Naive thymus-derived CD4-positive, alpha-beta T cell (primary cell): Measurements from ENCODE around the gene GOLM1. TPM values are rescaled to one million over a fixed set of nuclear protein-coding genes. Genes with fewer than 3 reads are reported as not detected.

ENCODE experiments used
- ATAC-seq: fragments of 150-1000 bp; cut with Tn5 transposase; 2 replicates; pipeline ENCODE4 v1.10.0; 2021; ENCODE audit warnings: mild to moderate bottlenecking, moderate library complexity
- CTCF ChIA-PET: fragments of 350-600 bp; sonication (Branson Sonifier 250); formaldehyde crosslinking; loops from one replicate; lab custom pipeline; 2021; ENCODE audit warnings: antibody characterized with exemption; lab: Charles Lee
- POLR2A ChIA-PET: fragments of 350-600 bp; sonication (Branson Sonifier 250); formaldehyde crosslinking; loops from one replicate; lab custom pipeline; 2021; ENCODE audit warnings: antibody characterized with exemption, inconsistent platforms; lab: Charles Lee
- DNase-seq, 9 donors: peaks; one replicate each; pipeline versions ENCODE4 v3.0.0 to v3.0.0-alpha.2; 2020 to 2022; ENCODE audit warnings: mixed read lengths in 1 of 9
- H3K27ac ChIP-seq: one replicate; pipeline ENCODE4 v1.7.0; 2013; ENCODE audit warnings: mild to moderate bottlenecking, low read depth, low read length, moderate library complexity
- H3K27me3 ChIP-seq, 2 donors: one replicate each; pipeline ENCODE4 v1.7.0; 2013; ENCODE audit warnings: low read length in 2 of 2, mild to moderate bottlenecking in 2 of 2, moderate library complexity in 2 of 2; ENCODE audit not compliant: control insufficient read depth in 2 of 2, insufficient read depth in 2 of 2
- H3K36me3 ChIP-seq, 3 experiments: 1 replicate in 2 of 3; 2 replicates in 1 of 3; pipeline ENCODE4 v1.7.0; 2013; ENCODE audit warnings: low read length in 3 of 3, mild to moderate bottlenecking in 3 of 3, moderate library complexity in 1 of 3; ENCODE audit not compliant: insufficient read depth in 3 of 3, control insufficient read depth in 2 of 3
- H3K4me1 ChIP-seq, 2 donors: one replicate each; pipeline ENCODE4 v1.7.0; 2013; ENCODE audit warnings: low read length in 2 of 2, mild to moderate bottlenecking in 2 of 2, moderate library complexity in 1 of 2; ENCODE audit not compliant: control insufficient read depth in 2 of 2, insufficient read depth in 2 of 2
- H3K4me3 ChIP-seq: 2 replicates; pipeline ENCODE4 v1.7.0; 2013; ENCODE audit warnings: mild to moderate bottlenecking, low read length
- H3K9me3 ChIP-seq, 3 experiments: 1 replicate in 2 of 3; 2 replicates in 1 of 3; pipeline ENCODE4 v1.7.0; 2013; ENCODE audit warnings: low read length in 3 of 3; ENCODE audit not compliant: control insufficient read depth in 2 of 3
- H3K27ac Mint-ChIP-seq, 9 donors: one replicate each; pipeline ENCODE4 v1.8.0; 2020 to 2022; ENCODE audit warnings: mixed read lengths in 9 of 9, mild to moderate bottlenecking in 8 of 9, moderate library complexity in 5 of 9, inconsistent platforms in 2 of 9
- H3K27me3 Mint-ChIP-seq, 5 donors: one replicate each; pipeline ENCODE4 v1.8.0; 2021 to 2022; ENCODE audit warnings: mixed read lengths in 5 of 5, mild to moderate bottlenecking in 1 of 5
- H3K36me3 Mint-ChIP-seq, 5 donors: one replicate each; pipeline ENCODE4 v1.8.0; 2020 to 2022; ENCODE audit warnings: mixed read lengths in 5 of 5, mild to moderate bottlenecking in 3 of 5, inconsistent platforms in 1 of 5
- H3K4me1 Mint-ChIP-seq, 7 donors: one replicate each; pipeline ENCODE4 v1.8.0; 2020 to 2022; ENCODE audit warnings: mixed read lengths in 7 of 7, mild to moderate bottlenecking in 3 of 7, inconsistent platforms in 1 of 7
- H3K4me3 Mint-ChIP-seq, 10 donors: one replicate each; pipeline ENCODE4 v1.8.0; 2020 to 2022; ENCODE audit warnings: mild to moderate bottlenecking in 10 of 10, mixed read lengths in 10 of 10, moderate library complexity in 6 of 10, inconsistent platforms in 2 of 10
- H3K9me3 Mint-ChIP-seq, 11 donors: one replicate each; pipeline ENCODE4 v1.8.0; 2020 to 2022; ENCODE audit warnings: mixed read lengths in 11 of 11, mild to moderate bottlenecking in 4 of 11, inconsistent platforms in 1 of 11, moderate library complexity in 1 of 11
- intact Hi-C, 2 donors: fragments of 100-400 bp; cut with micrococcal nuclease; formaldehyde crosslinking; loops; one replicate each; pipeline ENCODE4 v1.15.1; 2023
- polyA plus RNA-seq, 2 donors: library from polyadenylated mRNA; unstranded; fragments of 300-500 nt; fragmentation: Illumina TruSeq; gene quantifications; one replicate each; pipeline ENCODE4 v1.2.3, GENCODE V29; 2021
- total RNA-seq, 6 experiments: library from RNA in 5 of 6; stranded (reverse) in 5 of 6; gene quantifications; 1 replicate in 5 of 6; 2 replicates in 1 of 6; pipeline ENCODE4 v1.2.3 and lab custom pipeline; 2021 to 2026

GOLM1 gene
- total and polyA plus RNA-seq, 7 experiments from 2014 or later: 0.13 to 4.3 (median 1.2) TPM; not detected in 1

- DNase-seq: no peak
- intact Hi-C loops: no loop called here
- ChIA-PET POLR2A (no interaction called here), CTCF (no interaction called here)
- H3K4me1 ChIP-seq: no peaks in the 10 kb centered on the region
- no peak overlapping the region for H3K27ac ChIP-seq
- Mint-ChIP-seq H3K27ac (no peak overlapping the region), H3K27me3 (peaks cover 0 to 8% (median 0%) of the 10 kb centered on the region in 5 donors), H3K36me3 (no peaks in the 10 kb centered on the region), H3K4me1 (no peaks in the 10 kb centered on the region), H3K9me3 (peaks cover 0 to 2% (median 0%) of the 10 kb centered on the region in 11 donors), H3K4me3 (no peak overlapping the region)
- H3K9me3 ChIP-seq: no peaks in the 10 kb centered on the region
- no peaks in the 10 kb centered on the region for H3K27me3 ChIP-seq
- no peak overlapping the region for H3K4me3 ChIP-seq
- no peaks in the 10 kb centered on the region for H3K36me3 ChIP-seq
- no peak for ATAC-seq
Observed at GRCh38 chr9:86134361-86134760, 35.0 kb upstream of the GOLM1 start.

DNA sequence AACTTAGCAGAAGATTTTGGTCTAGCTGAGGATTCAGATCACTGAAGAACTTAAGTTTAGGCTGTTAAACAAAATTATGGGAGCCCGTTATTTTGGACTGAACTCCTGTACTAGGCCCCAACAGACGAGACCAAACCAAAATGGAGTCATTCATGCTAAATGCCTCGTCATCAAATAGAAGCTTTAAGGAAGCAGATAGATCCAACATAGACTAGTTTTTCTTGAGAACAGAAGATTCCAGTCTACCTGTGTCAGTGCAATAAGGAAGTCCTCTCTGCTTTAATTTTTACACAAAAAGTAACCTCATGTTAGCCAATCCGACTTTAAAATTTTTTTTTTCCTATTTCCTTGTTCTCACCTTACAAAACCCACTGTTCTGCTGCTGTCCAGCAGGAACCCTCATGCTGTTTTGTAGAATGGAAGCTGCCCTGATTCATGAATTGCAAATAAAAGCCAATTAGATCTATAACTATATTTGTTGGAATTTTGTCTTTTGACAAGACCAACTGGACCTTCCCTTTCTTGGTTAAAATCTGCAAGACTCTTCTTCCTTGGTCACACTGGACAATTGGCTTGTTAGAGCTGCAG lies 29.0 kb upstream of the GOLM1 start:
- Histone ChIP-seq H3K4me1 (no peaks in the 10 kb centered on the region), H3K27me3 (no peaks in the 10 kb centered on the region), H3K4me3 (no peak overlapping the region), H3K9me3 (no peaks in the 10 kb centered on the region), H3K27ac (no peak overlapping the region), H3K36me3 (no peaks in the 10 kb centered on the region)
- H3K27me3 Mint-ChIP-seq: peaks cover 0 to 5% (median 0%) of the 10 kb centered on the region in 5 donors
- intact Hi-C loops: no loop called here
- no peak for DNase-seq
- H3K4me3 Mint-ChIP-seq: no peak overlapping the region
- H3K27ac Mint-ChIP-seq: no peak overlapping the region
- no peaks in the 10 kb centered on the region for H3K4me1 Mint-ChIP-seq
- peaks cover 0 to 2% (median 0%) of the 10 kb centered on the region in 11 donors for H3K9me3 Mint-ChIP-seq
- H3K36me3 Mint-ChIP-seq: no peaks in the 10 kb centered on the region
- ChIA-PET CTCF (no interaction called here), POLR2A (no interaction called here)
- no peak for ATAC-seq

- no peaks in the 10 kb centered on the region for H3K4me1 ChIP-seq
- ChIA-PET POLR2A (no interaction called here), CTCF (no interaction called here)
- ATAC-seq (no peak), DNase-seq (no peak)
- Mint-ChIP-seq H3K4me3 (no peak overlapping the region), H3K4me1 (no peaks in the 10 kb centered on the region), H3K36me3 (peaks cover 0 to 4% (median 0%) of the 10 kb centered on the region in 5 donors), H3K9me3 (peaks cover 0 to under 1% (median 0%) of the 10 kb centered on the region in 11 donors), H3K27ac (no peak overlapping the region), H3K27me3 (peaks cover 0 to 10% (median 0%) of the 10 kb centered on the region in 5 donors)
- intact Hi-C loops: no loop called here
- H3K4me3 ChIP-seq: no peak overlapping the region
- no peaks in the 10 kb centered on the region for H3K9me3 ChIP-seq
- no peak overlapping the region for H3K27ac ChIP-seq
- H3K36me3 ChIP-seq: no peaks in the 10 kb centered on the region
- no peaks in the 10 kb centered on the region for H3K27me3 ChIP-seq
Observed at GRCh38 chr9:86126998-86127972, 27.9 kb upstream of the GOLM1 start.

DNA sequence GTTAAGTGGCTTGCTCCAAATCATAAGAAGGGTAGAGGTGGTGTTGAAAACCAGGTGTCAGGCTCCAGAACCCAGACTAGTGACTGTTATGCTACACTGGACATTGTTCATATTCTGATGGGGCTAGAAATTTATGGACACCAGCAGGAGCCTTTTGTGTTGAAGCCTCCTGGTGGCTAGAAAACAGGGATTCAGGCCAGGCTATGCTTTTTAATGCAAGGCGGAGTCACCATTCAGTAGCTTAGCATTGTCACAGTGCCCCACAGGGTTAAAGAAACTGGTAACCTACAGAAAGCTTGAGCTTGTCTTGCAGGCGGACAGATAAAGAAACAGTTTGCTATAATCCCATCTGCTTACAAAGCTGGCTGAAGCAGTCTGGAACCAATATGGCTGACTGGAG lies 23.0 kb upstream of the GOLM1 start:
- Histone ChIP-seq H3K4me1 (no peaks in the 10 kb centered on the region), H3K9me3 (no peaks in the 10 kb centered on the region), H3K36me3 (no peaks in the 10 kb centered on the region), H3K27me3 (no peaks in the 10 kb centered on the region), H3K4me3 (no peak overlapping the region), H3K27ac (no peak overlapping the region)
- ChIA-PET CTCF (no interaction called here), POLR2A (no interaction called here)
- Mint-ChIP-seq H3K36me3 (peaks cover 0 to 4% (median 0%) of the 10 kb centered on the region in 5 donors), H3K4me1 (no peaks in the 10 kb centered on the region), H3K27me3 (peaks cover 0 to 10% (median 4%) of the 10 kb centered on the region in 5 donors), H3K4me3 (no peak overlapping the region), H3K9me3 (no peaks in the 10 kb centered on the region), H3K27ac (no peak overlapping the region)
- intact Hi-C loops: no loop called here
- ATAC-seq (no peak), DNase-seq (no peak)

- intact Hi-C loops: no loop called here
- peaks cover 0 to 4% (median 0%) of the 10 kb centered on the region in 5 donors for H3K36me3 Mint-ChIP-seq
- no peak overlapping the region for H3K27ac ChIP-seq
- H3K9me3 Mint-ChIP-seq: peaks cover 0 to 2% (median 0%) of the 10 kb centered on the region in 11 donors
- H3K36me3 ChIP-seq: no peaks in the 10 kb centered on the region
- no peak overlapping the region for H3K4me3 ChIP-seq
- ATAC-seq (no peak), DNase-seq (no peak)
- H3K27ac Mint-ChIP-seq: no peak overlapping the region
- no peak overlapping the region for H3K4me3 Mint-ChIP-seq
- ChIA-PET CTCF (no interaction called here), POLR2A (no interaction called here)
- H3K9me3 ChIP-seq: no peaks in the 10 kb centered on the region
- H3K4me1 Mint-ChIP-seq: no peaks in the 10 kb centered on the region
- H3K27me3 ChIP-seq: no peaks in the 10 kb centered on the region
- no peaks in the 10 kb centered on the region for H3K4me1 ChIP-seq
- H3K27me3 Mint-ChIP-seq: peaks cover 0 to 17% (median 10%) of the 10 kb centered on the region in 5 donors
Observed at GRCh38 chr9:86119457-86119856, 20.1 kb upstream of the GOLM1 start.

DNA sequence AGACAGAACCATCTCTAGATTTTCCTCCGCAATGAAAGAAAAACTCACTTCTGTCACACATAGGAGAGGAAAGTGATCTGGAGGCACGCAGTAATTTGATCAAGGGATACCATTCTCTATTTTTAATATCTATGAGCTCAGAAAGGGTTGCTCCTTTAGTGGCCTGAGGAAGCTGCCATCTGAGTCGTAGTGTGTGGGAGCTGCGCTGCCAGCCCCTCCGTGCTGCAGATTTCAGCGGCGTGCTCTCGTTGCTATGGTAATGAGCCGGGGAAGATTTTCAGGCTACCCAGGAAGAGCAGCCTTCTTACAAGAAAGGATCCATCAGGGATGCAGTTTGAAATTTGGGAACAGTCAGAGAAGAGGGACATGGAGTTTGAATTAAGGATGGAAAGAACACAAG lies 17.1 kb upstream of the GOLM1 start:
- Mint-ChIP-seq H3K36me3 (no peaks in the 10 kb centered on the region), H3K27me3 (peaks cover 0 to 17% (median 12%) of the 10 kb centered on the region in 5 donors), H3K9me3 (peaks cover 0 to 3% (median 0%) of the 10 kb centered on the region in 11 donors), H3K27ac (no peak overlapping the region), H3K4me1 (no peaks in the 10 kb centered on the region), H3K4me3 (no peak overlapping the region)
- no peaks in the 10 kb centered on the region for H3K27me3 ChIP-seq
- H3K4me3 ChIP-seq: no peak overlapping the region
- no peaks in the 10 kb centered on the region for H3K4me1 ChIP-seq
- no peaks in the 10 kb centered on the region for H3K36me3 ChIP-seq
- CTCF ChIA-PET: no interaction called here
- intact Hi-C loops: no loop called here
- H3K27ac ChIP-seq: no peak overlapping the region
- H3K9me3 ChIP-seq: no peaks in the 10 kb centered on the region
- POLR2A ChIA-PET: no interaction called here
- DNase-seq (no peak), ATAC-seq (no peak)
